Medulla oblongata (tissue), 1 donor: Measurements from ENCODE around the gene LEPROT.
"Not testable (repeated sequence)": the region's sequence is repeated elsewhere in the genome, so short reads cannot be mapped to it uniquely, and the experiment has no call there.

ENCODE experiments used
- DNase-seq: peaks from one replicate; pipeline ENCODE4 v3.0.0-alpha.2; 2015; ENCODE audit errors: extremely low spot score

LEPROT gene, protein sequence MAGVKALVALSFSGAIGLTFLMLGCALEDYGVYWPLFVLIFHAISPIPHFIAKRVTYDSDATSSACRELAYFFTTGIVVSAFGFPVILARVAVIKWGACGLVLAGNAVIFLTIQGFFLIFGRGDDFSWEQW

DNA sequence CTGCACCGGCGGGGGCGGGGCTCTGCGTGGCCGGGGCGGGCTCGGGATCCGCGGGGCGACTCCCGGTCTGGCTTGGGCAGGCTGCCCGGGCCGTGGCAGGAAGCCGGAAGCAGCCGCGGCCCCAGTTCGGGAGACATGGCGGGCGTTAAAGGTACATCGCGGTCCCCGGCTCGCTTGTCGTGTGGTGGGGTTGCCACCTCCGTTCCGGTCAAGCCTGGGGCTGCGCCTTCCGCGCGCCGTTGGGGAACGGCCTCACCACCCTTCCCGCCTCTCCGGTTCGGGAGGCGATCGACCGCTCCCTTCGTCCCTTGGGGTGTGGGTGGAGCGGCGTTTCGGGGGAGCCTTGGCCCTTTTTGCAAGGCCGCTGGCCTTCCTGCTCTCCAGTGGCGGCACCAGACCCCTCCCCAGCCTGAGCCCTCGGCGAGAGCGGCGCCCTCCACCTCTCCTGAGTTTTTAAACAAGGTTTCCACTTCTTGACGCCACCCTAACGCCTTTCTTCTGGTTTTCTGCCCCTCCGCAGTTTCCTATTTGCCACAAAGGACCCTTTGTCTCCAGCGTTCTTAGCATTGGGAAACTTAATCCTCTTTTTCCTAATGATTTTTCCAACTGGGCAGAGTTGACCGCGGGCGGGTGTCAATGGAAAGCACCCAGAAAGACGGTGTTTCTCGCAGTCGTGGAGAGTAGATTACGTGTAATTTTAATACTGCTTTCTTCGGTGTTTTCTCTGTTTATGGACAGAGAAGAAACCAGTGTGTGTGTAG lies at the start of gene LEPROT, which contains the start of gene LEPR:
Gene LEPROT, plus strand, starts transcription at position 79 of the 761 bp plus-strand sequence. Its CDS starts 57 bp downstream, at position 136.
Gene LEPR, plus strand, starts transcription at position 79 of the 761 bp plus-strand sequence. CDS start 144,898 bp downstream, outside the sequence.
- DNase-seq: no peak

DNA sequence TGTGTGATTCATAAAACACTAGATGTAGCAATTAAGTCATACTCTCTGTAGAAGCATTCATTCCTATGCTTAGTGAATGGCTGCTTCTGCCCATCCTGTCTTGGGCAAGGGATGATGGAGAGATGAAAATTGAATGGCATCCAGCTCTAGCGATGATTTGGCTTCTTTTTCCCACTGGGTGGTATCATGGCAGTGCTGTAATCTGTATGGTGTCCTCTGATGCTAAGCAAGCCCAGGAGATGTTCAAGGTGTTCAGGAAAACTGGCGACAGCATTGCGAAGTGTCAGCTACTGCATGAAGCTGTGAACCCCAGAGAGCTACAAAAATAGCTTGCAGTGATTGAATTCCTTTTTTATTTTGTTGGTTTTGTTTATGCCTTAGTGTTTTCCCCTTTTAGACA lies 48.9 kb upstream of the LEPROT start:
- DNase-seq: no peak

DNA sequence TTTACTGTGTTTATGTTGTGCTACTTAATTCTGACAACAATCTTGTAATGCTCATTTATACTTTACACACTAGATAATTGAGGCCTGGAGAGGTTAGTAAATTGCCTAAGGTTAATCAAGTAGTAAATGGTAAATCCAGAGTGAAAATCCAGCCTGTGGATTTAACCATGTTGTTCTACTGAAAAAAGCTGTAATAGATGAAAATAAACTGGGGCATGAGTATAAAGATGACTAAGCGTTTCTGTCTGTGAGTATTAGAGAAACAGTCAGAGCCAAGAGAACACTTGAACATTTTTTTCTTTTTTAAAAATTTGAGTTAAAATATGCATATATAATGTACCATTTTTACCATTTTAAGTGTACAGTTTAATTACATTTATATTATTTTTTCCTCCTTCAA lies 47.9 kb upstream of the LEPROT start:
- no peak for DNase-seq

DNA sequence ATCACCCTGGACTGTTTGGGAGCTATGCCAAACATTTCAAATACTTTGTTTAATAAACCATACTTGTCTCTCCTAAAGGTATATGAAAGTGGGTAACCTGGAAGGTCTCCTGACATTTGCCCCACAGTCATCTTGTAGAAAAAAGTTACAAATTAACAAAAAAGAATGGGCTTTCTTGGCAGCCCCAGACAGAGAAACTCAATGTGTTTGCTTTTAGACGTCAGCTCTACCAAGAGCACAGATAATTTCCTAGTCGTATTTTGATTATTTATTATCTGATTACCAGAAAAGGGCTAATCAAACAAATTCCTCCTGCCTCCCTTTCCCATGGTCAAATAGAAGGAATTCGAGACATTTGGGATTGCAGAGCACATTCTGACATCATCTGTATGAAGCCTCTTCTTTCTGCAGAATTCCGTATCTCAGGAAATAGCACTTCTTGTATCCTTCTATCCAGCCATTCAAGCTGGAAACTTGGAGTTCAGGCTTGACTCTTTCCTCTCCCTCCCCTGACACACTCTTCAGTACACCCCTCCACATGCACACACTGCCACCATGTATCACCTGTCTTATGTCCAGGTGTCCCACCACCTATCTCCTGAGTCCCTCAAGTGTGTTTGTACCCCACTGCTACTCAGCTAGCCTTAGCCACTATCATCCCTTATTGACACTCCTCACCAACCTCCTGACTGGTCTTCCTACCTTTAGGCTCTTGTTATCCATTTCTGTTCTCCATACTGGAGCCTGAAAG lies 42.8 kb upstream of the LEPROT start:
- no peak for DNase-seq

DNA sequence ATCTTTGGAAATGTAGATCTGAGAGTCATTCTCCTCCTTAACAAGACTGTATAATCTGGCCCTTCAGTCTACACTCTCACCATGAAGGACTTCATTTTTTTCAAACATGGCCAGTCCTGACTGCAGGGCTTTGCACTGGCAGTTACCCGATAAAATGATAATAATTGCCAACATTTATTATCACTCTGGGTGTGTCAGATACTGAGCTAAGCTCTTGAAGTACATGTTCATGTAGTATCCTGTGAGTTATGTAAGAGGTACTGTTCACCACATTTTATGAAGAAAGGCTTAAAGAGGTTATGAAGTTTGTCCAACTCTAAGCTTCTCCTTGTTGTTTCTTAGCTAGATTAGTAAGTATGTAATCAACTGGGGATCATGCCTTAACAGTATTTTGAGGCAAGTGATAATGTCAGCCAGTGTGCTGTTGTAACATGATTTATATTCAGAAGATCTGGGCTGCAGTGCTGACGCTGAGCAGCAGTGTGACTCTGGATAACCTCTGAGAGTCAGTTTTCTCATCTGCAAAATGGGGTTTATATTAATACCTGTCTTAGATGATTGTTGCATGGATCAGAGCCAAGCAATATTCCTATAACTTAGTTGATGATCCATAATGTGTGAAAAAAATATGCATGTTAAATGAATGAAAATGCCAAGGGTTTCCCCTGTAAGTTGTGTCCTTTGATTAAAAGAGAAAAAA lies 42.1 kb upstream of the LEPROT start:
- no peak for DNase-seq

DNA sequence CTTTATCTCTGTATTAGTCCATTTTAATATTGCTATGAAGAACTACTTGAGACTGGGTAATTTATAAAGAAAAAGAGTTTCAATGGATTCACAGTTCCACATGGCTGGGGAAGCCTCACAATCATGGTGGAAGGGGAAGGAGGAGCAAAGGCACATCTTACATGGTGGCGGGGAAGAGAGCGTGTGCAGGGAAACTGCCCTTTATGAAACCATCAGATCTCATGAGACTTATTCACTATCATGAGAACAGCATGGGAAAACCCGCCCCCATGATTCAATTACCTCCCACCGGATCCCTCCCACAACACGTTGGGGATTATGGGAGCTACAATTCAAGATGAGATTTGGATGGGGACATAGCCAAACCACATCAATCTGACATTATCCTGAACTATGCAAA lies 36.0 kb upstream of the LEPROT start:
- DNase-seq: not testable (repeated sequence)

DNA sequence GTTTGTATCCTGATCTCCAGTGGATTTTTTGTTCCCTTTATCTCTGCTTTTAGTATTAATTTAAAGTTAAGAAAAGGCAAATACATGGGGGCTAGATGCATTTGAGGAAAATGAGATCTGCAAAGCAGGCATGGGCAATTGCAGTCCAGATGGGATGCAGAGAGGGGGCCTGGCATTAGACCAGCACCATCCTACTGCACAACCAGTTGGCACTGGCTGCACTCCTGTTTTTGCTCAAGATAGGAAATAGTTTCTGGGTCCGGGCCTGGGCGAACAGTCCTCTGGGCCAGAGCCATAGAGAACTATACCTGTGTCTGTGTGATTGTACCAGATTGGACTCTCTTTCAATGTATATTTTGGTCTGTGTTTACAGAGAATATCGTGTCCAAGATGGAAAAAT lies 34.0 kb upstream of the LEPROT start:
- DNase-seq: no peak

DNA sequence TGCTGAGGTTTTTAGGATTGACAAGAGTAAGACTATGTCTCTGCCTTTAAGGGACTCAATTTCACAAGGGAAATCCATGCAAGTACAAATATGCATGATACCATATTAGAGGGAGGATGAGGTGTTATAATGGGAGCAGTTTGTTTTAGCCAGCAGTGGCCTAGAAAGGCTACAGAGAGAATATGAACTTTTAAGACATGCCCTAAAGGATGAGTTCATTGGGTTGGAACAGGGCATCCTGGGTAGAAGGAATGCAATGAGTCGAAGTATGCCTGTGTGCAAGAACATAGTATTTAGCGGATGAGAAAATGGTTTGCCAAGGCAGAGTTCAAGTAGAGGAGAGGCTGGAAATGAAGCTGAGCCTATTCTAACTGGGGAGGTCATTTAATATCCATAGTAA lies 32.6 kb upstream of the LEPROT start:
- no peak for DNase-seq

DNA sequence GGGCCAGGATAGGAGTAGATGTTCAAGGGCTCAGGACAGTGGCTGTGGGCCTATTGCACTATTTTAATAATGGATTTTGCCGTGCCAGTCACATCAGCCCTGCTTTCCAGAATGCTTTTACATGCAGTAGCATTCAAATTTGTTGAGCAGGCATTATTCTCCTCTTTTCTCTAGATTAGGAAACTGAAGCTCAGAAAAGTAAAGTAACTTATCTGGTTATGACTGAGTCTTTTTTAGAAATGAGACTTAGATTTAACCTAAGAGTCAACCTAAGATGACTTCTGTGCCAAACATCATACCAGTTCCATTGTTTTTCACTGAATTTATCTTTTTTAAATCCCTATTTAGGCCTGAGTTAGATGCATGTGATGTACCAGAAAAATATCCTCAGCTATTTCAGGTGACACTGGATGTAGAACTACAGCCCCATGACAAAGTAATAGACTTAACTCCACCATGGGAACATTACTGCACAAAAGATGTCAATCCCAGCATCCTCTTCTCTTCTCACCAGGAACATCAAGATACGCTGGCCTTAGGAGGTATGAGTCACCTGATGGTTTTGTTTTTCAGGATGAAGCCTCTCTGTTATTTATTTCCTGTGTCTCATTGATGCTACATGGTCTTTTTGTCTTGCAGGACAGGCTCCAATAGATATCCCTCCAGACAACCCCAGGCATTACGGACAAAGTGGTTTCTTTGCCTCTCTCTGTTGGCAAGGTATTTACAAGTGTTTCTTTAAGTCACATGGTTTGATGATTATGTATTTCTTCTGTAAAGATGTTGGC lies 31.4 kb upstream of the LEPROT start:
- no peak for DNase-seq

DNA sequence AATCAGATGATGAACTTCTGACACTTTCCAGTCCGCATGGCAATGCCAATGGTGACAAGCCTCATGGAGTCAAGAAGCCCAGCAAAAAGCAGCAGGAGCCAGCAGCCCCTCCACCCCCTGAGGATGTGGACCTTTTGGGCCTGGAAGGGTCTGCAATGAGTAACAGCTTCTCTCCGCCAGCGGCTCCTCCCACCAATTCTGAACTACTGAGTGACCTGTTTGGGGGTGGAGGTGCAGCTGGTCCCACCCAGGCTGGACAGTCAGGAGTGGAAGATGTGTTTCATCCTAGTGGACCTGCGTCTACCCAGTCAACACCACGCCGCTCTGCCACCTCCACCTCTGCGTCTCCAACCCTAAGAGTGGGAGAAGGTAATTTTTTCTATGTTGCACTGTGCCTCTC lies 28.0 kb upstream of the LEPROT start:
- no peak for DNase-seq

DNA sequence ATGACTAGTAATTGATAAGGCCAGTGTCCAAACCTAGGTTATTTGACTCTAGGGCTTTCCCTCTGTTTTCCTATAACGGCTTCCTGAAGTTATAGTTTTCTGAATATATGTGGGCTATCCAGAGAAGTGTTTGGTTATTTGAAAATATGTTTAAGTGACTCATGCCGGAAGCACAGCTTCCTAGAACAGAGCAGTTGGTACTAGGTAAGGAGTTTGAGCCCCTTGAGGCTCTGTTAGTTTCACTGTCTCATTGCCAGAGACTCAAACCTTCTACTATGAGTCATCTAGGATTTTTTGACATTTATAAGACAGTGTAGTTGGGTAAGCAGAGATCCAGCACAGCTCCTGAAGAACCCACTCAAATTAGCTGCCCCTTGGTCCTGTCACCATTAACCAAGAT lies 27.1 kb upstream of the LEPROT start:
- no peak for DNase-seq

DNA sequence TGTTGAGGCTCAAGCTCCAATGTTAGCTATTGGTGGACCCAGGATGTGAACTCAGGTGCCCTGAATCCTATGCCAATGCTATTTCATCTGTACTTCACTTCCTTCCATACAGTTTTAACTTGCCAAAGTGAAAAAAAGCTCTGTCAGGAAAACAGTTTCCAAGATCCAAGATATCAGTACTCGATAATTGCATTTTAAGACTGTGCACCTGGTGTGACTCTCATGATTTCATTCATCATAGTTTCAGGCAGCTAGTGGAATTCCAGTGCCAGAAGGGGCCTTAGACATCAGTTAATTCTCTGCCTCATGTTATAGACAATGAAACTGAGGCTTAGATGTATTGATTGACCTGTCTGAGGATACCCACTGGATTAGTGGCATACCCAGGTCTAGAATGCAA lies 26.5 kb upstream of the LEPROT start:
- no peak for DNase-seq

DNA sequence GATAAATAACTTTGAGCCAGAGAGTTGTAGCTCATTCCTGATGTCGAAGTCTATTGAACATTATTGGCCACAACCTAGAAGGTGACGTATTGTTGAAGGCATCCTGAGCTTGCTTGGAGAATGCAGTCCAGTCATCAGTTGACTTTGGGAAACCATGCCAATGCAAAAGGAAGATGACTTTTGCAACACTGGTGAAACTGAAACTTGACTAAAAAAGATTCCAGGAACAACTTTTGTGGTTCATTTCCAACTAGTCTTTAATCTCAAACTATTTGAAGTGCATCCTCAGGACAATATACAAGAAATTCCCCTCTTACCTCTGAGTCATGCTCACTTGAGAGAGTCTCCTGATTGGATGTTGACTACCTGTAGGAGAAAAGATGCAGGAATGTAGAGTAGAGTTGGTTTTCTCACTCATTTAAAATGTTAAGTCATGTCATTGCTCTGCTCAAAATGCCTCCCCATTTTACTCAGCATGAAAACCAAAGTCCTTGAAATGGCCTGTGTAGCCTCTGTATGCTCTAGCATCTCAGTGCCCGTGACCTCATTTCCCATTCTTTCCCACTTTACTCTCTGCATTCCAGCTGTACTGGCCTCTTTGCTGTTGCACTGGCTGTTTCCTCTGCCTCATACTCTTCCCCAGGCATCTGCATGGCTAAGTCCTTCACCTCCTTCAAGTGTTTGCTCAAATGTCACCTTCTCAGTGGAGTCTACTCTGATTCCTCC lies 24.4 kb upstream of the LEPROT start:
- peak; percentile 5 for DNase-seq

DNA sequence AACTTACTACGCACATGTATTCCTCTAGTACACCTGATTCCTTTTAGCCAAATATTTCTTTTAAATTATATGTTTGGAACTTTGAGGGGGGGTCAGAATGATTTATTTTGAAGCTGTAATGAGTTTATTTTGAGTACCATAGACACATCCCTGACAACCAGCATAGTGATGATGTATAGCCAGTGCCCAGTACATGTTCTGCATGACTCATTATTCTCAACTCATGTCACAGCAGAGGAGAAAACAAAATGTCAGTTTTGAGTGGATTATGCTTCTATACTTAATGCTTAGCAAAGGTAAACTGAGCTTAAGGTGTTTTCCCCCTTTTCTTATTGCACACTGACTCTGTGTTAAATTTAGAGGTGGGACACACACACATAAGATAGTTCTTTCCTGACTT lies 22.4 kb upstream of the LEPROT start:
- DNase-seq: no peak

DNA sequence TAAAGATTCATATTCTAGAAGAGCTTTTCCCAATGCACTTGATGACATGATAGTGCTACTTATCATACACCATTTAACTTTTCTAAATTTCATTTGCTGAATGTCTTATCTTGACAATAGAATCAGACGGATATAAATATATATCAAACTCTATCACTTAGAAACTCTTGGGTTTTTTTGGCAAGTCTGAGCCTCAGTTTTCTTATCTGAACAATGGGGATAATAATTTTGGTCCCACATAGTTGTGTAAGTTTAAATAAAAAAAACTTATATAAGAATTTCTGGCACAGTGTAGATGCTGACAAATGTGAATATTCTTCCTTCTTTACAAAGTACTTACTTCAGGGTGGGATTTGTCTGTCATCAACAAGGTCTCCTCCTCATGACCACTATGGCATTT lies 21.5 kb upstream of the LEPROT start:
- DNase-seq: no peak

DNA sequence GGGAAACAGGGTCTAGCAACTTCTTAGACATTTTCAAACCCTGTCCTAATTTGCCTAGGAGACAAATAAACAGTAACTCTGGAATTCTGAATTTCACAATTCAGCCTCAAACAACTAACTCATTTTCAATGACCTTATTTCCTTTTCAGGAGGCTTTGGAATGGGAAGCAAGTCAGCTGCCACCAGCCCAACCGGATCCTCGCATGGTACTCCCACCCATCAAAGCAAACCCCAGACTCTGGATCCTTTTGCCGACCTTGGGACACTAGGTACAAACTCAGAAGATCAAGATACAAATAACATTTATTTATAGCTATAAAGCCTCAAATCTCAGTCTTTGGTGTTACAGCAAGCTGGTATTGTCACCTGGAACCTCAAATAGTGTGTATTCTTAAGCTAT lies 18.9 kb upstream of the LEPROT start:
- DNase-seq: peak; percentile 5

DNA sequence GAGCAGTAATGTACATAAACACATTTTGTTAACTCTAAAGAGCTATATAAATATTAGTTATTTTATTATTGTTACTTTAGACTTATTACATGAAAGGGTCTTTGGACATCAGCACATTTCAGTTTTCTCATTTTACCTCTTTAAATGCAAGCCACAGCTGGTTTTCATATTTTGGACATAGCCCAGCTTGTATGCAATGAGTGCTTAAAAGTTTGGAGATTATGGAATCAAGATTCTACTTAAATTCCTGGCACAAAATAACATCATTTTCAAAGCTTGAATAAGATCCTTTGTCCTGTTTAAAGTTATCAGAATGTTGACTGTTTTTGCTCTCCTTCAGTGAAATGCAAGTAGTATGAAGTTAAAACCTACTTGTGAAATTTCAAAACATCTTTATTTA lies 15.5 kb upstream of the LEPROT start:
- DNase-seq: no peak

DNA sequence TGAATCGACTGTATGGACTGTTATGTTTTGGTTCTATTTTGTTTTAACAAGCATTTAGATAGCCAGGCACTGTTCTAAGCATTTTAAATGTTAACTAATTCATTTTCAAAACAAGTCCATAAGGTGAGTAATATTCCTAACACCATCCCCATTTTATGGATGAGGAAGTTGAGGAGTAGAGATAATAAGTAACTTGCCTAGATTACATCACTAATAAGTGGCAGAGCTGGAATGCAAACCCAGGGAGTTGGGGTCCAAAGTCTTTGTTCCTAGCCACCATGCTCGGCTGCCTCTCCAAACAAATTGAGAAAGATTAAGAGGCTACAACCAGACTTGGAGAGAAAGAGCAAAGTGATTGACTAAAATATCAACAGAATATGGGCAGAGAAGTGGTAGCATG lies 12.6 kb upstream of the LEPROT start:
- DNase-seq: no peak

DNA sequence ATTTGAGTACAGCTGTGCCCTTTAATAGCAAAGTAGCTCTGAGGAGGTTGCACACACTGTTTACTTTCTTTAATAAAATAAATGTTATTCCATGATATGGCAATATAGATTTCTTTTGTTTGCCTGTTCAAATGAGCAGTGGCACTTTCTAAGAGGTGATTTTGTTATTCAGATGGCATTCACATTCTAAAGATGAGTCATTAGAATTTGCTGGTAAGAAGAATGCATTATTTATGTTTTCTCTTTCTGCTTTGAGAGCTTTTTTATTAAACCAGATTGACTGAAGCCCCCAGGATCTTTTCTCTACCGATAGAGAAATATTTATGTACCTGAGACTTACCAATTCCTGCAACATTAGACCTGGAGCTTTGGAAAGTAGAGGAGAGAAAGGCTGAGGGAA lies 11.2 kb upstream of the LEPROT start:
- no peak for DNase-seq

DNA sequence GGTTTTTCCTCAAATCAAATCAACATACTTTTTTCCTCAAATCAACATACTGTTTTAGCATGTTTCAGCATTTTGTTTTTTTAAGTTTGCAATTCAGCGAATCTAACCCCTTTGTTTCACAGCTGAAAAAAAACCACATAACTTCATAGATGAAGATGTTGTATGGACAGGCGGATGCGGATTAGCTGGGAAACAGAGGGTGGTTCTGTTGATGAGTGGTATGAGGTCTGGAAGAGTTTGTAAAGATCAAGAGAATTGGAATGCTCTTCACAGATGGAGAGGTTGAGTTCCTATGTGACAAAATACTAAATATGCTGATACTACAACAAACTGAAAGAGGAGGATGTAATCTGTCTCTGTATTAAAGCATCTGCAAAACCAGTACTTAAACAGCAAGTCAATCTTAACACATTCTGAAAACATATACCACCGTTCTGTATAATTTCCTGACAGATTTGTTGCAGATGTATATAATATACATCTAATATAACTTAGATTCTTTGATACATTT lies 10.6 kb upstream of the LEPROT start:
- no peak for DNase-seq
